NCI-H1048 (cell line): Measurements from ENCODE around the gene GPSM3.
"Not testable (repeated sequence)": the region's sequence is repeated elsewhere in the genome, so short reads cannot be mapped to it uniquely, and the experiment has no call there.

Experiments
- DNase-seq: peaks from one replicate; lab custom pipeline; 2025; lab: John Stamatoyannopoulos, UW

GPSM3 gene

DNA sequence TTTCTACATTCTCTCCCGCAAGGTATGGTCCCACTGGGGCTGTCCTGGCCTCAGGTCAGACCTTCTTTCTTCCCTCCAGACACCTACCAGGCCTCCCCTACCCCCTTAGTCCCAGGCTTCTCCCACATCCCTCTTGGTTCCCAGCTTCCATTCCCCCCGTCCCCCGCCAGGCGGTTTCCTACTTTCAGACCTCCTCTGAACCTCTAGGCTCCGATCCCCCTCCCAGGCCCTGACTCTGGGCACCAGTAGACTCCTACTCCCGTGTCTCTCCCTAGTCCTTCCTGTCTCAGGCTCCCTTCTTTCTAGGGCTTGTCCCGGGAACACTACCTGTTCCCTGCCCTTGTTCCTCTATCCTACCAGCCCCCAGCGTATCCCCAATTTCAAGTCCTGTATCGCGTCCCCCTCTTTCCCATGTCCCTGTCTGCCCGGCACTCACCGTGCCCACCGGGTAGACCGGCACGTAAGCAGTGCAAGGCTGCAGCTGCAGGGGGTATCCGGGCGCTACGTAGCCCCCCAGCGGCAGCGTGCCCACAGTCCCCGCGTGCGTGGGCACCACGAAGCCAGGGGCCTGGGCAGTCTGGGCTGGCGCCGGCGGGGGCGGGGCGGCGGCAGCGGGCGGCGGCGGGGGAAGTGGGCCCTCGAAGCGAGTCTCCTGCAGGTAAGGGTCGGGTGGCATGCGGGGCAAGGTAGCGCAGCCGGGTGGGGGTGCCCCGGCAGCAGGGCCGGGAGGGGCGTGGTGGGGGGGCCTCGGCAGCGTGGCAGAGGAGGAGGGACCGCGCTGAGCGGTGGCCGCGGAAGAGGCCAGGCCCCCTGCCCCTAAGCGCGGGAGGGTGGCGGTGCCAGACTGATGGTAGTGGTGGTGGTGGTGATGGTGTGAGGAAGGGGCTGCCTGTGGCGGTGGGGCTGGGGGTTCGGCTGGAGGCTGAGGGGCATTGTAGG, 42.2 kb downstream of the GPSM3 start:
- no peak for DNase-seq

GRCh38 chr6:32149092-32149755, 43.2 kb downstream of the GPSM3 start:
- DNase-seq, result no peak

GRCh38 chr6:32148289-32149091, 44.0 kb downstream of the GPSM3 start:
- DNase-seq, result no peak

DNA sequence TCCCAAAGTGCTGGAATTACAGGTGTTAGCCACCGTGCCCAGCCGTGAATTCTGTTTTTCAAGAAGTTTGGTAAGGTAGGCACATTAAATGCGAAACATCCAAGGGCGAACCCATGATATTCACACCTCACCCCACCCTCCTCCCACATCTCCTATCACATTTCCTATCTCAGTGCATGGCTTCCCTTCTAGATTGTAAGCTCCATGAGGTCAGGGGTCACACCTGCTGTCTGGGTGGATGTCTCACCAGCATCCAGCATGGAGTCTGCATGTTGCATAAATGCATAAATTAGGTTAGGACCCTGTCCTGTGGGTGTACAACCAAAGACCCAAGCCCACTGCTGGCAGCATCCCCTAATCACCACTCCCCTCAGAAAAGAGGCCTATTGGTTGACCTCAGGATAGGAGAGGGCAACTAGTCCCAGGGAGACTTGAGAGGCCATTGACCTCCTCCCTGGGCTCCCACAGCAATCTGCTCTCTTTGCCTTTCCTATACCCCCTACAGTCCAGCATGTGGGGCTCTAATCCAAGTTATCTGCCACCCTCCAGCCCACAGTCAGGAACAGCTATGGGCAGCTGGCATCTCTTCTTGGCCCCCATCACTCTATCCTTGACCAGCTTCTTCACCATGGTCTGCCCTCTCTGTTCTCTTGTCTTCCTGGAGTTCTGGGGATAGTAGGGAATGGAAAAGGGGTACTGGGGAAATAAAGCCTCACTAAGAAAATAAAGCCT, 44.9 kb downstream of the GPSM3 start:
- no peak for DNase-seq

DNA sequence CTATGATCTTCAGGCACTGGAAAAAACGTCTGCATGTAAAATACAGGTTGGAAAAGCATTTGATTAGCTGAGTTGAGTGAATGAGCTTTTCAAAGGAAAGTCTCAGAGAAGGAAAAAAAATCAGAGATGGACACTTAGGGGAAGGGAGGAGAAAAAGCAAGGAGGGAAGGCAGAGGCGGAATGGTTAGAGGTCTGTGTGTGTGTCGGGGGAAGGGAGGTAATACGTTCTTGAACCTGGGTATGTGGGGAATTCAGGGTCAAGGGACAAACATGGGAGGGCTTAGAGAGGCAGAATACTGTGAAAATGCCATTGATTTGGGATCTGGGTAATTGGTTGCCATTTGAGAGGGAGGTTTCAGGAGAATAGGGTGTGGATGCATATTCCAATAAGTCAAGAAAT, 45.8 kb downstream of the GPSM3 start:
- DNase-seq, result no peak

DNA sequence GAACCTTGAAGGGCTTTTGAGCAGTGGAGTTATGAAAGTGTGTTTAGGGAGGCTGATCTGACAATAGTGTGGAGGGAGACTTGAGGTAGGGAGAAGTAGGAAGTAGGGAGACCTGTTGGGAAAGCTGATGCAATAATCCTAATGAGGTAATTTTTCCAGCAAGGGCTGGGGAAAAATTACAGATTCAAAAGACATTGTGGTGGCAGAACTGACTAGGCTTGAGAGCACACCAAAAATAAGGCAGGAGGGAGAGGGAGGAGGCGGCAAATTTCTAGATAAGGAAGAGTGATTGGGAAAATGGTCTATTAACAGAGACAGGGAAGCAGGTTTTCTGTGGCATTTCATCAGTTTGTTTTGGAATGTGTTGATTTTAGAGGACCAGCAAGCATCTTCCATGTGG, 46.2 kb downstream of the GPSM3 start:
- no peak for DNase-seq

DNA sequence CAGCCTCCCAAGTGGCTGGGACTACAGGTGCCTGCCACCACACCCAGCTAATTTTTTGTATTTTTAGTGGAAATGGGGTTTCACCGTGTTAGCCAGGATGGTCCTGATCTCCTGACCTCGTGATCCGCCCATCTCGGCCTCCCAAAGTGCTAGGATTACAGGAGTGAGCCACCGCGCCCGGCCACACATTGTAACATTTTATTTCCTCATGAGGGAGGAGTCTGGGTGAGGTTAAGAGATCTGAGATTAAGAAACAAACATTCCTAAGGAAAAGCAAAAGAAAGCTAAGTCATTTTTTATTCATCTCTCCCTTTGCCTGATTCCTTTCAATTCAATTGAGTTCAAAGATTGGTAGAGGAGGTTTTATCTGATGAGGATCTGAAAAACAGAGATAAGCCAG, 48.2 kb downstream of the GPSM3 start:
- DNase-seq, result not testable (repeated sequence)
